ENCODE data around the gene TTC28.

The TTC28 gene

GRCh38 chr22:28154861-28155260 is 524.8 kb downstream of the TTC28 start:
- H3K36me3 ChIP-seq (ENCODE audit: insufficient read depth, insufficient read length, low read length), result no peaks in the 10 kb centered on the region
- no peaks in the 10 kb centered on the region for H3K4me1 ChIP-seq (ENCODE audit: insufficient read depth, insufficient read length)
- H3K9me3 ChIP-seq (ENCODE audit: insufficient read depth, low read length), result 0 out of 2 replicates have a peak, but pooled peaks cover 4% of the 10 kb centered on the region
- H3K9ac ChIP-seq (ENCODE audit: insufficient read length, low read depth), result no peak overlapping the region
- no peak overlapping the region for H3K4me3 ChIP-seq (ENCODE audit: insufficient read length, low read depth)
- DNase-seq (ENCODE audit: low read depth, low spot score), result no peak
- TF ChIP-seq YY1 (IDR thresholded peaks at IDR 0.05; ENCODE audit: insufficient read depth, insufficient read length) (no peak), ZNF274 (IDR thresholded peaks at IDR 0.05; ENCODE audit: low read depth, low read length) (no peak), SUZ12 (IDR thresholded peaks at IDR 0.05; ENCODE audit: extremely low read depth, insufficient read depth, insufficient read length) (no peak)
- no peaks in the 10 kb centered on the region for H3K27me3 ChIP-seq (ENCODE audit: insufficient read depth, insufficient read length)

GRCh38 chr22:28151151-28151816 is 528.4 kb downstream of the TTC28 start:
- Histone ChIP-seq H3K4me3 (ENCODE audit: insufficient read length, low read depth) (no peak overlapping the region), H3K36me3 (ENCODE audit: insufficient read depth, insufficient read length, low read length) (no peaks in the 10 kb centered on the region), H3K9ac (ENCODE audit: insufficient read length, low read depth) (no peak overlapping the region), H3K27me3 (ENCODE audit: insufficient read depth, insufficient read length) (no peaks in the 10 kb centered on the region), H3K9me3 (ENCODE audit: insufficient read depth, low read length) (no peaks in the 10 kb centered on the region), H3K4me1 (ENCODE audit: insufficient read depth, insufficient read length) (no peaks in the 10 kb centered on the region)
- TF ChIP-seq ZNF274 (IDR thresholded peaks at IDR 0.05; ENCODE audit: low read depth, low read length) (no peak), SUZ12 (IDR thresholded peaks at IDR 0.05; ENCODE audit: extremely low read depth, insufficient read depth, insufficient read length) (no peak), YY1 (IDR thresholded peaks at IDR 0.05; ENCODE audit: insufficient read depth, insufficient read length) (no peak)
- DNase-seq (ENCODE audit: low read depth, low spot score), result no peak

DNA sequence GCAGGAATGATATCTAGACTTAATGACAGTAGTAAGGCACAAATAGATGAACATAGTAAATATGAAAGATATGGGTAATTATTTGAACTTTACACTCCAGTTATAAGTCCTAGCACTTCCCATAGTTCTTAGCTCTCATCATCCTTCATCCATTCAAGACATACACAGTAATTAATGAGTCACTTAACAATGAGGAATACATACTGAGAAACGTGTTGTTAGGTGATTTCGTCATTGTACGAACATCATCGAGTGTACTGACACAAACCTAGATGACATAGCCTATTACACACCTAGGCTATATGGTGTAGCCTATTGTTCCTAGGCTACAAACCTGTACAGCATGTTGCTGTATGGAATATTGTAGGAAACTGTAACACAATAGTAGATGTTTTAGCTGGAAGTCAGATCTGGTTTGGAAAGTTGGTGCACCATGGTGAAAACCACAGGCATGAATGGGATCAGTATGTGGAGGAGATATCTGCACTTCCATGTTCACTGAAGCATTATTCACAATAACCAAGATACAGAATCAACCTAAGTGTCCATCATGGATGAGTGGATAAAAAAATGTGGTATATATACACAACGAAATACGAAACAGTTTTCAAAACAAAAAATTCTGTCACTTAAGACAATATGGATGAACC is 530.7 kb downstream of the TTC28 start:
- Histone ChIP-seq H3K36me3 (ENCODE audit: insufficient read depth, insufficient read length, low read length) (no peaks in the 10 kb centered on the region), H3K27me3 (ENCODE audit: insufficient read depth, insufficient read length) (no peaks in the 10 kb centered on the region), H3K4me1 (ENCODE audit: insufficient read depth, insufficient read length) (no peaks in the 10 kb centered on the region), H3K4me3 (ENCODE audit: insufficient read length, low read depth) (no peak overlapping the region), H3K9ac (ENCODE audit: insufficient read length, low read depth) (no peak overlapping the region), H3K9me3 (ENCODE audit: insufficient read depth, low read length) (no peaks in the 10 kb centered on the region)
- DNase-seq (ENCODE audit: low read depth, low spot score), result no peak
- no peak for TF ChIP-seq YY1 (IDR thresholded peaks at IDR 0.05; ENCODE audit: insufficient read depth, insufficient read length)

GRCh38 chr22:28147401-28147800 is 532.2 kb downstream of the TTC28 start:
- Histone ChIP-seq H3K4me3 (ENCODE audit: insufficient read length, low read depth) (no peak overlapping the region), H3K9ac (ENCODE audit: insufficient read length, low read depth) (no peak overlapping the region), H3K36me3 (ENCODE audit: insufficient read depth, insufficient read length, low read length) (no peaks in the 10 kb centered on the region), H3K4me1 (ENCODE audit: insufficient read depth, insufficient read length) (no peaks in the 10 kb centered on the region), H3K9me3 (ENCODE audit: insufficient read depth, low read length) (no peaks in the 10 kb centered on the region), H3K27me3 (ENCODE audit: insufficient read depth, insufficient read length) (no peaks in the 10 kb centered on the region)
- no peak for DNase-seq (ENCODE audit: low read depth, low spot score)
- no peak for TF ChIP-seq ZNF274 (IDR thresholded peaks at IDR 0.05; ENCODE audit: low read depth, low read length)
- TF ChIP-seq YY1 (IDR thresholded peaks at IDR 0.05; ENCODE audit: insufficient read depth, insufficient read length), result no peak
- no peak for TF ChIP-seq SUZ12 (IDR thresholded peaks at IDR 0.05; ENCODE audit: extremely low read depth, insufficient read depth, insufficient read length)

DNA sequence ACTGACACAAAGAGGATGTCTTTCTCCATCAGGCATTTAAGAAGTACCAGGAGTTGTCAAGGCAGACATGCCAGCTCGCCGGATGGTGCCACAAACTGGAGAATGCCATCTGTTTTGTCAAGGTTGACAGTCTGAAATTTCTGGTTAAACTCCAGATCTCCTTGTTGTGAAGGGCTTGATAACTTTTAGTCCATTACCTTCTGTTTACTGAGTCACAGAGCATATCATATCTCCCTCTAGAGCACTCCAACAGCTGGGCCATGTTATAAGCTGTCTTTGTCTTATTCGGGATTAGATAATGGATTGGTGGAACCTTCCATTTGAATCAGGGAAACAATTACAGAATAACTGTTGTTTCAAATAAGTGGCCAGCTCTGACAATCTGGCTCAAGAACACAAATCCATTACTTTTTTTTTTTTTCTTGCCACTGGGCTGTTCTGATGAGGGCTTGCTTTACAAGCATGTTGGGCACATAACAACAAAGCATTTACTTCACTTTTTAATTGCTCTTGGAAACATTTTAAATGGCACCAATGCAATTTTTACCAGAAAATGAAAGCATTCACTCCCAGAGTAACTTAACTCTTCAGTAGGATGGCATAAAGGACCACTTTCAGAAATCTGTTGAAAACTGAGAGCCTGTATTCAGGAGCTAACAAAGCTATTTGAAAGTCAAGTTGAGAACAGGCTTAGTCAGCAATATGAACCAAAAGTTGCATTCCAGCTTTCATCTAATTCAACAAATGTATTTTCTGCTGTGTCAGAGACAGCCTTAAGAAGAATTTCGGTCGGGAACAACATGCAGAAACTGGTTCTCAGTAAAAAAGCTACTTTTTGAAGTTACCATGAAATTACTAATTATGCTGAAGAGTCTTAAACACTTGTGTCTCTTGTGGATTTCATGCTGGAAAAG is 533.0 kb downstream of the TTC28 start:
- H3K4me1 ChIP-seq (ENCODE audit: insufficient read depth, insufficient read length), result no peaks in the 10 kb centered on the region
- H3K9ac ChIP-seq (ENCODE audit: insufficient read length, low read depth), result no peak overlapping the region
- H3K4me3 ChIP-seq (ENCODE audit: insufficient read length, low read depth), result no peak overlapping the region
- no peaks in the 10 kb centered on the region for H3K36me3 ChIP-seq (ENCODE audit: insufficient read depth, insufficient read length, low read length)
- no peaks in the 10 kb centered on the region for H3K9me3 ChIP-seq (ENCODE audit: insufficient read depth, low read length)
- no peaks in the 10 kb centered on the region for H3K27me3 ChIP-seq (ENCODE audit: insufficient read depth, insufficient read length)
- DNase-seq (ENCODE audit: low read depth, low spot score), result no peak
- TF ChIP-seq ZNF274 (IDR thresholded peaks at IDR 0.05; ENCODE audit: low read depth, low read length) (no peak), SUZ12 (IDR thresholded peaks at IDR 0.05; ENCODE audit: extremely low read depth, insufficient read depth, insufficient read length) (no peak), YY1 (IDR thresholded peaks at IDR 0.05; ENCODE audit: insufficient read depth, insufficient read length) (no peak)

GRCh38 chr22:28143961-28144745 is 535.5 kb downstream of the TTC28 start:
- Histone ChIP-seq H3K4me1 (ENCODE audit: insufficient read depth, insufficient read length) (no peaks in the 10 kb centered on the region), H3K27me3 (ENCODE audit: insufficient read depth, insufficient read length) (no peaks in the 10 kb centered on the region), H3K9me3 (ENCODE audit: insufficient read depth, low read length) (no peaks in the 10 kb centered on the region), H3K4me3 (ENCODE audit: insufficient read length, low read depth) (no peak overlapping the region), H3K36me3 (ENCODE audit: insufficient read depth, insufficient read length, low read length) (no peaks in the 10 kb centered on the region), H3K9ac (ENCODE audit: insufficient read length, low read depth) (no peak overlapping the region)
- no peak for DNase-seq (ENCODE audit: low read depth, low spot score)
- TF ChIP-seq ZNF274 (IDR thresholded peaks at IDR 0.05; ENCODE audit: low read depth, low read length) (no peak), SUZ12 (IDR thresholded peaks at IDR 0.05; ENCODE audit: extremely low read depth, insufficient read depth, insufficient read length) (no peak), YY1 (IDR thresholded peaks at IDR 0.05; ENCODE audit: insufficient read depth, insufficient read length) (no peak)
